Astrocyte of the cerebellum (primary cell): Measurements from ENCODE around the gene LGALS8.

Experiments
- DNase-seq: peaks from one replicate; pipeline ENCODE4 v3.0.0-alpha.2; 2011; ENCODE audit warnings: low read depth
- H3K4me3 ChIP-seq: 2 replicates; pipeline ENCODE4 v1.5.1; 2011; ENCODE audit warnings: mild to moderate bottlenecking, low read depth, low read length, moderate library complexity
- in situ Hi-C: cut with HindIII; loops from 2 replicates; pipeline ENCODE4 v1.10.0; 2017; ENCODE audit warnings: low sequenced_read_pairs
- TF ChIP-seq, protein P1 (sequence below): IDR thresholded peaks from 2 replicates; pipeline ENCODE4 v1.5.1; 2012; ENCODE audit warnings: low read length, low read depth, moderate library complexity, mild to moderate bottlenecking; ENCODE audit errors: missing control alignments

Gene LGALS8

GRCh38 chr1:236509647-236510401 is 14.0 kb upstream of the LGALS8 start:
- in situ Hi-C loops, result no loop called here
- TF ChIP-seq, protein P1, sequence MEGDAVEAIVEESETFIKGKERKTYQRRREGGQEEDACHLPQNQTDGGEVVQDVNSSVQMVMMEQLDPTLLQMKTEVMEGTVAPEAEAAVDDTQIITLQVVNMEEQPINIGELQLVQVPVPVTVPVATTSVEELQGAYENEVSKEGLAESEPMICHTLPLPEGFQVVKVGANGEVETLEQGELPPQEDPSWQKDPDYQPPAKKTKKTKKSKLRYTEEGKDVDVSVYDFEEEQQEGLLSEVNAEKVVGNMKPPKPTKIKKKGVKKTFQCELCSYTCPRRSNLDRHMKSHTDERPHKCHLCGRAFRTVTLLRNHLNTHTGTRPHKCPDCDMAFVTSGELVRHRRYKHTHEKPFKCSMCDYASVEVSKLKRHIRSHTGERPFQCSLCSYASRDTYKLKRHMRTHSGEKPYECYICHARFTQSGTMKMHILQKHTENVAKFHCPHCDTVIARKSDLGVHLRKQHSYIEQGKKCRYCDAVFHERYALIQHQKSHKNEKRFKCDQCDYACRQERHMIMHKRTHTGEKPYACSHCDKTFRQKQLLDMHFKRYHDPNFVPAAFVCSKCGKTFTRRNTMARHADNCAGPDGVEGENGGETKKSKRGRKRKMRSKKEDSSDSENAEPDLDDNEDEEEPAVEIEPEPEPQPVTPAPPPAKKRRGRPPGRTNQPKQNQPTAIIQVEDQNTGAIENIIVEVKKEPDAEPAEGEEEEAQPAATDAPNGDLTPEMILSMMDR, result no peak
- H3K4me3 ChIP-seq, result no peak overlapping the region
- no peak for DNase-seq

DNA sequence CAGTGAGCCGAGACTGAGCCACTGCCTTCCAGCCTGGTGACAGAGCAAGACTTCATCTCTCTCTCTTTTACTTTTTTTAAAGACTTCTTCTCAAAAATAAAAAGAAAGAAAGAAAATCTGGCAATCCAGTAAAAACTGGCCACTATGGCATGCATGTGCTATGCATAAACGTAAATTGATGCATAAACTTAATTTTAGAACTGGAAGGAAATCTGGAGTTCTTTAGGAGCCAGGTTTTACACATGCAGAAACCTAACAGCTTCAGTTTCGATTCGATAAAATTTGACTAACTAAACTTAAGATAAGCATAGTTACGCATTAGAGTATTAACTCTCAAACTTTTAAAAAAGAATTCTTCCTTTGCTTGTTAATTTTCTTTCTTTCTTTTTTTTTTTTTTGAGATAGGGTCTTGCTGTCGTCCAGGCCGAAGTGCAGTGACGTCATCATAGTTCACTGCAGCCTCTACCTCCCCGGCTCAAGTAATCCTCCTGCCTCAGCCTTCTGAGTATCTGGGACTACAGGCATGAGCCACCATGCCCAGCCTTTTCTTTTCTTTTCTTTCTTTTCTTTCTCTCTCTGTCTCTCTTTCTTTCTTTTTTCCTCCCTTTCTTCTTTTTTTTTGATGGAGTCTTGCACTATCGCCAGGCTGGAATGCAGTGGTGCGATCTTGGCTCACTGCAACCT is 11.9 kb upstream of the LGALS8 start:
- TF ChIP-seq, protein P1, result no peak
- no peak for DNase-seq
- in situ Hi-C loops, result no loop called here
- no peak overlapping the region for H3K4me3 ChIP-seq

GRCh38 chr1:236514703-236515442 is 8.9 kb upstream of the LGALS8 start:
- in situ Hi-C loops, result no loop called here
- DNase-seq, result no peak
- TF ChIP-seq, protein P1, result no peak
- H3K4me3 ChIP-seq, result no peak overlapping the region

DNA sequence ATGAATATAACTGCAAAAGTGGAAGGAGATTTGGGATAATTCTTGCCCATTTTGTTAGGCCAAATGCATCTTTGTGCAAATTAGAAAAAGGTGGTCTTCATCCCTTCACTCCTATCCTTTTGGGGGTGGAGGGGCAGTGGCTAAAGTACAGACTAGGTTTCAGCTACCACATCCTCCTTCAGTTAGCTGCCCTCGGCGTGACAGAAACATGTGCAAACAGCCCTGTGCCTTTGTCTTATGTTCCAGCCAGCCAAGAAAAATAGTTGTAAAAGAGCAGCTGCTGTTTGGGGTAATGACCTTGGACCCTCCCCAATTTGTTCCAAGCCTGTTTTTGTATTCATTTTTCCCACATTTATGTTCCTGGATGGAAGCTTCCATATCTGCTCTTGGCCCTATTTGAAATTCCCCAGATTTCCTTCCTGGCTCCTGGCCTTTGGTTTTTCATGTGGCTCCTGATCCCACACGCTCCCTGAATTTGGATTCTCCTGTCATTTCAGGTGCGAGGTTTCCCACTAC is 8.3 kb upstream of the LGALS8 start:
- in situ Hi-C loops, result no loop called here
- DNase-seq, result peak; percentile 29
- TF ChIP-seq, protein P1, result no peak
- H3K4me3 ChIP-seq, result no peak overlapping the region

GRCh38 chr1:236516929-236517704 is 6.7 kb upstream of the LGALS8 start:
- H3K4me3 ChIP-seq, result no peak overlapping the region
- TF ChIP-seq, protein P1, result no peak
- DNase-seq, result peak; percentile 76

GRCh38 chr1:236518322-236518721 is 5.5 kb upstream of the LGALS8 start:
- TF ChIP-seq, protein P1, result no peak
- DNase-seq, result no peak
- in situ Hi-C loops, result no loop called here
- H3K4me3 ChIP-seq, result no peak overlapping the region

More at GRCh38 chr1:236516929-236517704, 6.7 kb upstream of the LGALS8 start:
- in situ Hi-C loops, result no loop called here
